ENCODE data around the gene IL9.

IL9 gene

DNA sequence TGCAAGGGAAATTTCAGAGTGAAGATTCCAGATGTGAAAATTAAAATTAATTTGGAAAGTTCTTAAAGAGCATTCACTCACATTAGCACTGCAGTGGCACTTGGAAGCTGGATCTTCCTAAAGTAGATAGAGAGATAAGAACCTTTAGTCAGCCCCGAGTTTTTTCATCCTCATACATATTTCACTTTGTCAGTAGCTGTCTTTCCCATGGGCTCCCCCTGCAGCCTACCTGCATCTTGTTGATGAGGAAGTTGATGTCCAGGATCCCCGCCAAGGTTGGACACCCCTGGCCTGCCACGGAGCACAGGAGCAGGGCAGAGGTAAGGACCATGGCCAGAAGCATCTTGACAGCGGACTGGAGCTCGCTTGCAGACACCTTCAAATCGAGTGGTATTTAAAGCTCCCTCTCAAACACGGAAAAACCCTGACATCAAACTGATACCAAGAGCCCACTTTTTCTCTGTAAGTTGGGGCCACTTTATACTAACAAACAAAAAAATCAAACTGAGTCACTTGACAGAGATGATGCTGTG is at the start of gene IL9:
Gene IL9, minus strand, starts transcription at position 368 of the 533 bp plus-strand sequence. Its CDS starts 25 bp downstream, at position 343.
- no peak for DNase-seq (ENCODE audit: low read depth, low spot score)

DNA sequence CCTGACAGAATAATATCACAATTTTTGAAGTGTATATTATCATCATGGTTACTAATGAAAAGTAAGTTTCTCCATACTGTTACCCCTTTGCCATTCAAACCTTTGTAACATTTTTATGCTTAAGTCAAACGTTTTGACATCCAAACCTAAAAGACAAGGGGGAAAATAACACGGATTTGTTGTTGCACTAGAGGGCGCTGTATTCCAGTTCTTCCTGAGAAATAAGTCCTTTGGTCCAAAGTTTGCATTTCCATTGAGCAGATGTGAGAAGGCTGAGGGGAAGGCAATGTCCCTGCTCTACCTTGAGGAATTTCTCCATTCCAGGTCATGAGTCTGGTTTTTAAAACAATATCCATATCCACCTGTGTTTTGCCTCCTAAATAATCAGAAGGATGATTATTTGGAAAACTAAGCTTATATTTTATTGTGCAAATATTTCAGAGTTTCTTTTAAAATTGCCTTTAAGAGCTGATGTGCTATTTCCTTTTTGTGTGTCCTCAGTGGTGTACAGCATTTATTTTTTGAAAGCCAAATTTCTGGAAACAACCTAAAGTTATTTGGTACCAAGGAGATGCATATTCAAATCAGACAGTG is 49.4 kb upstream of the IL9 start:
- peak; percentile 30 for DNase-seq (ENCODE audit: low read depth, low spot score)

DNA sequence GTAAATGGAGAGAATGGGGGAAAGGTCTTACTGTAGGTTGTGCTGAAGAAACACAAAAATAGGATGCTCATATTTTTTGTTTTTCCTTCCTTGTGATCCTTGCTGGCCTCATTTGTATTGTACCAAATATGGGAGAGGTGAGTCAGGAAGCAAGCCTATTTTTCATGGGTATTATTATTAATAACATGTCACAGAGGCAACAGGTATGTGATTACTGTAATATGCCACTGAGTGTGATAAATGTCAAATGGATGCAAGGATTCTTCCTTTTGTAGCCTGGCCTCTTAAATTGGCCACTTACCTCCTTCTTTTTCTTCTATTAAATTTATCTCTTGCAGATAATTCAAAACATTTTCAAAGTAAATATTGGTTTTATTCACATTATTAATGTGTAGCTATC is 48.9 kb upstream of the IL9 start:
- DNase-seq (ENCODE audit: low read depth, low spot score), result no peak

DNA sequence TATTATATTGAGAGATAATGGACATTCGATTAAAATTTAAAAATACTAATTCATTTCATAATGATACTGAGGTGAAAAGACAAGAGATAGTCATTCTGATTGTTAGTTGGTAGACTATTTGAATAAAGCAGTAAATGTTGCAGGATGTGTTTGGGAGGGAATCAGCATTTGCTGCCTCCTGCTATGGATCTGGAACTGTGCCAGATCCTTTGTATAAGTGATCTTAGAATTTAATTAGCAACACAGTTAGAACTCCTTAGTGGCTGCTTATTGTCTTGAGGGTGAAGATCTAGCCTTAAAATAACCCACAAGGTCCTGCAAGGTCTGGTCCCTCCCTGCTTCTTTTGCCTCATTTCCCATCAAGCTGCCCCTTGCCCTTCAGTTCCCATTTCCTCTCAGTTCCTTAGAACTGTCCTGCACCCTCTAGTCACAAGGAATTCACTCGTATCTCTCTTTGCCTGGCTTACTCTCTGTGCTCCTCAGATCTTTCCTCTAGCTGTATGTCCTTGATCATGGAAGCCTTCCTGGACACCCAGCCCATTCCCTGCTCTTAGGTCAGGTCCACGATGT is 46.6 kb upstream of the IL9 start:
- no peak for DNase-seq (ENCODE audit: low read depth, low spot score)

- DNase-seq (ENCODE audit: low read depth, low spot score), result no peak
These were observed 46.1 kb upstream of the IL9 start for GRCh38 chr5:135941711-135942110.

- no peak for DNase-seq (ENCODE audit: low read depth, low spot score)
These were observed 41.7 kb upstream of the IL9 start for GRCh38 chr5:135937245-135937911.

GRCh38 chr5:135934939-135935338 is 39.3 kb upstream of the IL9 start:
- DNase-seq (ENCODE audit: low read depth, low spot score), result no peak

- no peak for DNase-seq (ENCODE audit: low read depth, low spot score)
These were observed 35.3 kb upstream of the IL9 start for GRCh38 chr5:135930949-135931295.

DNA sequence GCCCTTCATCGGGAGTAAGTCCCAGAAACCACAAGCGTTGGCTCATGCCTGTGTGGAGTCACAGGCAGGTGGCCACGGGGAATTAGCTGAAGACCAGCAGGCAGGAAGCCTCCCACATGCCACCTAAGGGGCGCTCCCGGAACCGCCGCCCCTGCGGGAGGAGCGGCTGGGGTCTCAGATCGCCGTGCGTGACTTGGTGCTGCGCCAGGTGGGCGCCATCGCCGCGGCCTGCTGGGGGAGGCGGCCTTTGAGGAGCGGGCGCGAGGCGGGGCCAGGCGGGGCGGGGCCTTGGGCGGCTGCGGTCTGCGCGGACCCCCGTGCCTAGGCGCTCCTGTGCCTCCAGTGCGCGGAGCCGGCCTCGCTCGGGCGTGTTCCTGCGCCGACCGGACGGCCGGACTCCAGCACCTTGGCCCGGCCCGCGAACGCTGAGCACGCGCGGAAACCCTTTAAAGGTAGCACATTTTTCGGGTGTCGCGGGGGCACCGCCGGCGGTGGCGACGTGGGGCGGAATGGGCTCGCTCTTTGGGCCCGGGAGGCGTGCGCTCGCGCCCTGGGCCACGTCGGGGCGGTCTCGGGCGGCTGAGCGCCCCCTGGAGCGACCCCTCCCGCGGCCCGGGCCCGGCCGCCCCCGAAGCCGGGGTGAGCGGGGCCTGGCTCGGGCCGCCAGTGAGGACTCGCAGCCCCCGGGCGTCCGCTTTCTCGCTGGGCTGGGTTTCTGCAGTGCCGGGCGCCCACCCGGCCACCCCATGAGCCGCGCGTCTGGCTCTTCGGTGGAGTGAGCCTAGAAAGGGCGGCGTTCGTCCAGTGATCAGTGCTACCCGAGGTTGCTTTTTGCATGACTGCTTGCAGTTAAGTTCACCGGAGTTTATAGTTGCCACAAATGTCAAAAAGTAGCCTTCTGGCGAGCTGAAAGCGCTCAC is 34.6 kb upstream of the IL9 start:
- DNase-seq (ENCODE audit: low read depth, low spot score), result peak; percentile 65

- DNase-seq (ENCODE audit: low read depth, low spot score), result no peak
These were observed 25.7 kb upstream of the IL9 start for GRCh38 chr5:135921388-135921787.

- no peak for DNase-seq (ENCODE audit: low read depth, low spot score)
These were observed 24.6 kb upstream of the IL9 start for GRCh38 chr5:135920199-135920598.

- no peak for DNase-seq (ENCODE audit: low read depth, low spot score)
These were observed 21.1 kb upstream of the IL9 start for GRCh38 chr5:135916638-135917263.

DNA sequence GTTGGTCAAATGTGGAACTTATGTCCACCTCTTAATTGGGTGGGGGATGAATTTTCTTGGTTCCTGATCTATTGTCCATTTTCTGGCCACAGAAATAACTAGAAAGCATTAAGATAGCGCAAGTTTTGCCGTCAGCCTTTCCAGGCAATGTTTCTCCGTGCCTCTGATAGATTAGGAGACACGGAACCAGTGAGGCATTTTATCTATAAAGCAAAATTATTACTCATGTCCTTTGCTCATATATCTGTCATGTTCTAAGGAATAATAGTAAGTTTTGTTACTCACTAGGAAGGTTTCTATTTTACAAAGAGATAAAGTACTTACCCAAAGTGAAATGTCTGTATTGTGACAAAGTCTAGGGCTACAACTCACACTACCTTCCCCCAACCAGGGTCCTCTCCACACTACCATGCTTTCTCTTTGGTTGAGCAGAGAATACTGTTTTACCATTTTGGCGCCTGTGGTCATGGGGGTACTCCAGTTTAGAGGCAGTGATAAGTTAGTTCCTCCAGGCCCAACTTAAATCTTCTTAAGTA is 19.9 kb upstream of the IL9 start:
- no peak for DNase-seq (ENCODE audit: low read depth, low spot score)

GRCh38 chr5:135913713-135914626 is 18.3 kb upstream of the IL9 start:
- DNase-seq (ENCODE audit: low read depth, low spot score), result no peak

GRCh38 chr5:135905144-135905543 is 9.5 kb upstream of the IL9 start:
- no peak for DNase-seq (ENCODE audit: low read depth, low spot score)

- peak; percentile 34 for DNase-seq (ENCODE audit: low read depth, low spot score)
These were observed 6.0 kb upstream of the IL9 start for GRCh38 chr5:135901633-135902032.

DNA sequence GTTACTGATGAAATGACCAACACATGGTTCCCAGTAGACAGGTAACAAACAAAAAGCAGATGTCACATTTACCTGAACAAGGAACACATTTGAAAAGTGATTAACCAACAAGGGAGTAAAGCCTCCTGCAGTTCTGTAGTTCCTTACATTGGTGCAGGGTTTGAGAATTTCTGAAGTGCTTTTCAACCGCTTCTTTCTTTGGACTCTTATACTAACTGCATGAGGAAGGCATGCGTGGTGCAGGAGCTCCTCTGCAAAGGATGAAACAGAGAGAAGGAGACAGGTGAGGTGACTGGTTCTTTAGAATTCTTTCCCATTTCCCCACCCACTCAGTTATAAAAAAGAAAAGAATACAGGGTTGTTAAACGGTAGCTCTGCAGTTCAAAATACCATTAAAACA is 4.6 kb upstream of the IL9 start:
- DNase-seq (ENCODE audit: low read depth, low spot score), result no peak

DNA sequence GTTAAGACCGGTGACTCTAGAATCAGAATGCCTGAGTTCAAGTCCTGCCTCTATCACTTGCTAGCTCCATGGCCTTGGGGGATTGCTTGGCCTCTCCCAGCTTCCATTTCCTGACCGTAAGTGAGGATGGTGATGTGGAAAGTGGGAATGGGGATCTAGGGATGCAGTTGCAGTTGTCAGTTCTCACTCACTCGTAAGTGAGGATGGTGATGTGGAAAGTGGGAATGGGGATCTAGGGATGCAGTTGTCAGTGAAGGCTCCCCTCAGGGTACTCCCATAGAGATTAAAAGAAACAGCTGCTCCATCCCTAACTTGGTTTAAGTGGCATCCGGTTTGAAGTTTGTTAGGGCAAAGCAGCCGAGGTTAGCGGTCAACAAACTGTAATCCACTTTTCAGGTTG is 3.0 kb upstream of the IL9 start:
- DNase-seq (ENCODE audit: low read depth, low spot score), result no peak

GRCh38 chr5:135894789-135895188 is 852 bp downstream of the IL9 start:
- no peak for DNase-seq (ENCODE audit: low read depth, low spot score)

GRCh38 chr5:135894276-135894675 is 1.4 kb downstream of the IL9 start:
- no peak for DNase-seq (ENCODE audit: low read depth, low spot score)

Data from ELF-1 (cell line).